NCI-H2171 treated with DMSO at 0.1 percent for 48 hours (cell line): ENCODE data around the gene CAMP.
A peak's percentile ranks its signal among the peaks of the same experiment; 100 is the strongest.
"Not testable (repeated sequence)": the region's sequence is repeated elsewhere in the genome, so short reads cannot be mapped to it uniquely, and the experiment has no call there.

Source experiments
- DNase-seq: peaks from one replicate; lab custom pipeline; 2025; lab: John Stamatoyannopoulos, UW

The CAMP gene

GRCh38 chr3:48256557-48256956, 33.3 kb downstream of the CAMP start:
- no peak for DNase-seq

GRCh38 chr3:48258530-48258929, 35.2 kb downstream of the CAMP start:
- DNase-seq, result no peak

- DNase-seq, result no peak
These were observed 44.5 kb downstream of the CAMP start for GRCh38 chr3:48267782-48268181.

- DNase-seq, result no peak
These were observed 45.2 kb downstream of the CAMP start for GRCh38 chr3:48268381-48268935.

- no peak for DNase-seq
These were observed 45.8 kb downstream of the CAMP start for GRCh38 chr3:48268936-48269561.

- no peak for DNase-seq
These were observed 46.3 kb downstream of the CAMP start for GRCh38 chr3:48269592-48269991.

- no peak for DNase-seq
These were observed 47.0 kb downstream of the CAMP start for GRCh38 chr3:48270306-48270705.

GRCh38 chr3:48271223-48271622, 47.9 kb downstream of the CAMP start:
- DNase-seq, result not testable (repeated sequence)

GRCh38 chr3:48271763-48272498, 48.6 kb downstream of the CAMP start:
- DNase-seq, result no peak

- DNase-seq, result peak; percentile 53
These were observed 50.4 kb downstream of the CAMP start for GRCh38 chr3:48273594-48274211.

- DNase-seq, result no peak
These were observed 51.2 kb downstream of the CAMP start for GRCh38 chr3:48274452-48274851.
